ENCODE measurements around the gene CCDC122.
A peak's percentile ranks its signal among the peaks of the same experiment; 100 is the strongest.

Gene CCDC122

DNA sequence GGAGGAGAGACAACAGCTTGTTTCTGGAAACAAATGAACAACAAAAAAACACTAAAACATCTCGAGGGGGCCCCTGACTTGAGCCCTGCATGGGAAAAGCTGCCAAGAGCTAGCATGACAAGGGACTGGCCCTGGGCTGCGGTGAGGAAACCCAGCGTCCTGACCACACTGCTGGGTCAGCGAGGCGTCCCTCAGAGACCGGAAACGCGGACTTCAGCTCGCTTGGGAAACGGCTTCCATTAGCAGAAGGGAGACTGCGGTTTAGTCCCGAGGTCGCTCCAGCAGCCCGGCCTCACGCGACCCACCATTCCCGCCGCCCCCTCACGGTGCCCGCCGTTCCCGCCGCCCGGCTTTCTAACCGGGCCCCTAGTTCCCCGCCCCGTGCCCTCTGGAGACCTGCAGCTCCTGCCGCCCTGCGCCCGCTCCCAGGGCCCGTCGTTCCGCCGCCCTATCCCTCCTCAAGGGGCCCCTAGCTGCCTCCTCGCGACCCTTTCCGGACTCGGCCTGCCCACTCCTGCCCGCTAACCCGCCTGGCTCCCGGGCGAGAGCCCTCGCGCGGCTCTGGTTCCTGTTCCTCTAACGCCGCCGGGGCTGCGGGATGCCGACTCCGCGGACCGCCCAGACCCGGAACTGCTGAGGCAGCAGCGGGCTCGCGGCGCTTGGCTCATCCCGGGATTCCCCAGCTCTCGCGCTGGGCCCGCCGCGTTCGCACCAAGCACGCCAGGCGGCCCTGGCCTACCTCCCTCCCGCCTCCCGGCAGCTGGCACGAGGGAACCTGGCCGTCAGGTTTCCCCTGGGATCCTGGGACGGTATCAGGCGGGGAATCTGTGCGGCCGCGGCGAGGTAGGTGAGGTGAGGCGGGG lies at the start of gene CCDC122:
Gene CCDC122, minus strand, starts transcription at position 849 of the 863 bp plus-strand sequence. CDS start 10,364 bp downstream, outside the sequence.
- H3K27ac ChIP-seq (ENCODE audit: low read depth, low read length): peak within 1 kb of the TSS; percentile 61; the same call in 1 of the 2 replicates

DNA sequence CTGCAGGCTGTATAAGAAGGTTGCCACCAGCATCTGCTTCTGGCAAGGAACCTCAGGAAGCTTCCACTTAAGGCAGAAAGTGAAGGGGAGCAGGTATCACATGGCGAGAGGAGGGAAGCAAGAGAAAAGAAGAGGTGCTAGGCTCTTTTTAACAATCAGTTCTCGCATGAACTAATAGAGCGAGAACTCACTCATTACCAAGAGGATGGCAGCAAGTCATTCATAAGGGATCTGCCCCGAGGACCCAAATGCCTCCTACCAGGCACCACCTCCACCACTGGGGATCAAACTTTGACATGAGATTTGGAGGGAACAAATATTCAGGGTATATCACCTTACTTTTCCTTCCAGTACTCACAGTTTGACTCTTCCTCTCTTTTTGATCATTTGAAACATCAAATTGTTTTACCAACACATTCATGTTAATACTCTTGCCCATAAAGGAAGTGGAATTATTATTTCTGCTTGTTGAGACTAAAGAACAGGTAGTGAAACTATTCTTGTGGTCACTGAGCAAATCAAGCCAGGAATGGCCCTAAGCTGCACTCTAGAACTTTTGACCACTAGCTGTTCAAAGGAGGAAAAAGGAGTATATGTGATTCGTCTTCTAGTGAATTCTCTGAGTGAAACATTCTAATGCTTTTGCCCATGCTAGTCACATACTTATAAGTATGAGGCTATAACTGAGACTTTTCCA lies 45.2 kb upstream of the CCDC122 start:
- Histone ChIP-seq H3K27me3 (ENCODE audit: control insufficient read depth, insufficient read depth, low read length) (no peaks in the 10 kb centered on the region), H3K36me3 (ENCODE audit: control insufficient read depth, insufficient read depth, low read length) (no peaks in the 10 kb centered on the region), H3K4me3 (ENCODE audit: low read depth, low read length) (no peak overlapping the region), H3K9ac (ENCODE audit: low read length) (no peak overlapping the region), H3K27ac (ENCODE audit: low read depth, low read length) (no peak overlapping the region), H3K4me1 (ENCODE audit: control insufficient read depth, insufficient read depth, low read length) (no peaks in the 10 kb centered on the region; the same call in 1 of the 2 replicates), H3K9me3 (ENCODE audit: control insufficient read depth, insufficient read depth, low read depth, low read length) (no peaks in the 10 kb centered on the region)

More for the DNA sequence above, at the start of gene CCDC122:
- Histone ChIP-seq H3K4me1 (ENCODE audit: control insufficient read depth, insufficient read depth, low read length) (peaks cover 16% of the 10 kb centered on the region), H3K9ac (ENCODE audit: low read length) (peak within 1 kb of the TSS; percentile 87), H3K36me3 (ENCODE audit: control insufficient read depth, insufficient read depth, low read length) (no peaks in the 10 kb centered on the region), H3K9me3 (ENCODE audit: control insufficient read depth, insufficient read depth, low read depth, low read length) (no peaks in the 10 kb centered on the region; the same call in 1 of the 2 replicates), H3K4me3 (ENCODE audit: low read depth, low read length) (peak within 1 kb of the TSS; percentile 76), H3K27me3 (ENCODE audit: control insufficient read depth, insufficient read depth, low read length) (peaks cover 16% of the 10 kb centered on the region)

DNA sequence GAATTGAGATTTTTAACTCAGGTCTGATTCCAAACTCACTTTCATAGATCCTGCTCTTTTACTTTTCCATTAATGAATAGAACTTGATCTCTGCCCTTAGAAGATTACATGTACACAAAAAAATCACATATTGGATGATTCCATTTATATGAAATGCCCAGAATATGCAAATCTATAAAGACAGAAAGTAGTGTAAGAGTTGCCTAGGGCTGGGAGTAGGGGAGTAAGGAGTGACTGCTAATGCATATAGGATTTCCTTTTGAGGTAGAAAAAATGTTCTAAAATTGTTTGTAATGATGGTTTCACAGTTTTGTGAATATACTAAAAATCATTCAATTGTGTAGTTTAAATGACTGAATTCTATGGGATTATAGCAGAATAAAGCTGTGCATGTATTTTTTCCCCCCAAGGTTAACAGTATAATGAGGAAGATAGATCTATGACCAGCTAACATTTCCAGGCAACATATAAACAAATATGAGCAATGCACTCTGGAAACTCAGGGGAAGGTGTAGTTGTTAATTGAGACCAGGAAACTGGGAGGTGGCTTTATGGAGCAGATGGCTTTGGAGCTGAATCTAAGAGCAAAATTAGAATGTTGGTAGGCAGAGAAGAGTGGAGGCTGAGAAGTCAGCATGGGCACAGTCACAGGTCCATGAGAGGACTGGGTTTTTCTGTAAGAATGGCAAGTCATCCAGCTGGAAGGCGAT lies 41.6 kb upstream of the CCDC122 start:
- Histone ChIP-seq H3K4me1 (ENCODE audit: control insufficient read depth, insufficient read depth, low read length) (no peaks in the 10 kb centered on the region), H3K9me3 (ENCODE audit: control insufficient read depth, insufficient read depth, low read depth, low read length) (no peaks in the 10 kb centered on the region), H3K27ac (ENCODE audit: low read depth, low read length) (no peak overlapping the region), H3K36me3 (ENCODE audit: control insufficient read depth, insufficient read depth, low read length) (no peaks in the 10 kb centered on the region), H3K27me3 (ENCODE audit: control insufficient read depth, insufficient read depth, low read length) (no peaks in the 10 kb centered on the region), H3K4me3 (ENCODE audit: low read depth, low read length) (no peak overlapping the region), H3K9ac (ENCODE audit: low read length) (no peak overlapping the region)

DNA sequence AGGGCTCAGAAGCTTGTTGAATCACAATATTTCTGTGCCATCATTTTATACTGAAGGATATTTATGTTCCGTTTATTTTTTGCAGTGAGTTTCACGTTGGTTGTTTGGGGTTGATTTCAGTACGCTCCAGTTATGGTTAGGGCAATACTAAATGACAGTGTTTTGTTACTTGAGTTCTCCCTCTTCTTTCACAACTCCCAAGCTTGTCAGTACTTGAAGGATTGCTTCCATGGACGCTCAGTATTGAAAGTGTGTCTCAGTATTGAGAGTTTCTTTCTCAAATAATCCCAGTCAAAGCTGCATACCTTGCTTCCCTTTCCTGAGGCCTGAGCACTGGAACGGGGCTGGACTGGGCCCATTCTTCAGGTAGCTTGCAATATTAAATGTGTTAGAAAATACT lies 39.1 kb upstream of the CCDC122 start:
- Histone ChIP-seq H3K9ac (ENCODE audit: low read length) (no peak overlapping the region), H3K27me3 (ENCODE audit: control insufficient read depth, insufficient read depth, low read length) (no peaks in the 10 kb centered on the region), H3K4me1 (ENCODE audit: control insufficient read depth, insufficient read depth, low read length) (no peaks in the 10 kb centered on the region), H3K27ac (ENCODE audit: low read depth, low read length) (no peak overlapping the region), H3K9me3 (ENCODE audit: control insufficient read depth, insufficient read depth, low read depth, low read length) (no peaks in the 10 kb centered on the region), H3K36me3 (ENCODE audit: control insufficient read depth, insufficient read depth, low read length) (no peaks in the 10 kb centered on the region), H3K4me3 (ENCODE audit: low read depth, low read length) (no peak overlapping the region)

DNA sequence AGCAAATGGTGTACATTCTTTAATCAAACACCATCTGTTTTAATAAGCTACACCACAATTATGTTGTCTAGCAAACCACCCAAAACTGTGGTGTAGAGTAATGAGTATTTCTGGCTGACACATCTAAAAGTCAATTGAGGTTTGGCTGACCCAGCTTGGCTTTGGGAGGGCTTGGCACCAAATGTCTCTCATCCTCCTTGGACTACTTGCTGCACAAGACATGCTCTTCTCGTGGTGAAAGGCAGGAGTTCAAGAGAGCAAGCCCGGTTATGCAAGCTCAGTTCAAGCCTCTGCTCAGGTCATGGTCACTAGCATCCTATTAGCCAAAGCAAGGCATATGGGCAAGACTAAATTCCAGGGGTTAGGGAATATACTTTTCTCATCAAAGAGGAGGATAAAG lies 37.3 kb upstream of the CCDC122 start:
- Histone ChIP-seq H3K4me1 (ENCODE audit: control insufficient read depth, insufficient read depth, low read length) (no peaks in the 10 kb centered on the region), H3K9me3 (ENCODE audit: control insufficient read depth, insufficient read depth, low read depth, low read length) (no peaks in the 10 kb centered on the region), H3K27ac (ENCODE audit: low read depth, low read length) (no peak overlapping the region), H3K27me3 (ENCODE audit: control insufficient read depth, insufficient read depth, low read length) (no peaks in the 10 kb centered on the region), H3K36me3 (ENCODE audit: control insufficient read depth, insufficient read depth, low read length) (no peaks in the 10 kb centered on the region), H3K4me3 (ENCODE audit: low read depth, low read length) (no peak overlapping the region), H3K9ac (ENCODE audit: low read length) (no peak overlapping the region)

DNA sequence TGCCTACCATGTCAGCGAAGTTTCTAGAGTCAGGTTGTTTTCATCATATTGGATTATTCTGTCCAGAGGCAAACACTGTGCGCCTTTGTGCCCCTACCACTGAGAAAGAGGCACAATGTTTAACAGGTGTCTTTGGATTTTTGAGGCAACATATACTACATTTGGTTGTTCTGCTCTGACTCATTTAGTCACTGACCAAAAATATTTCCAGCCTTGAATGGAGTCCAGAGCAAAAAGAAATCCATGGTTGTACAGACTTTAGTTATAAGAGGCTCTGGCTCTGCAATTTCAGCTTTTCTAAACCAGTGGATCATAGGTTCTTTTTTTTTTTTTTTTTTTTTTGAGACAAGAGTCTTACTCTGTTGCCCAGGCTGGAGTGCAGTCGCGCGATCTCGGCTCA lies 35.9 kb upstream of the CCDC122 start:
- no peaks in the 10 kb centered on the region for H3K4me1 ChIP-seq (ENCODE audit: control insufficient read depth, insufficient read depth, low read length)
- no peaks in the 10 kb centered on the region for H3K27me3 ChIP-seq (ENCODE audit: control insufficient read depth, insufficient read depth, low read length)
- no peak overlapping the region for H3K9ac ChIP-seq (ENCODE audit: low read length)
- H3K4me3 ChIP-seq (ENCODE audit: low read depth, low read length): no peak overlapping the region
- no peaks in the 10 kb centered on the region for H3K36me3 ChIP-seq (ENCODE audit: control insufficient read depth, insufficient read depth, low read length)
- no peaks in the 10 kb centered on the region for H3K9me3 ChIP-seq (ENCODE audit: control insufficient read depth, insufficient read depth, low read depth, low read length)
- no peak overlapping the region for H3K27ac ChIP-seq (ENCODE audit: low read depth, low read length)

DNA sequence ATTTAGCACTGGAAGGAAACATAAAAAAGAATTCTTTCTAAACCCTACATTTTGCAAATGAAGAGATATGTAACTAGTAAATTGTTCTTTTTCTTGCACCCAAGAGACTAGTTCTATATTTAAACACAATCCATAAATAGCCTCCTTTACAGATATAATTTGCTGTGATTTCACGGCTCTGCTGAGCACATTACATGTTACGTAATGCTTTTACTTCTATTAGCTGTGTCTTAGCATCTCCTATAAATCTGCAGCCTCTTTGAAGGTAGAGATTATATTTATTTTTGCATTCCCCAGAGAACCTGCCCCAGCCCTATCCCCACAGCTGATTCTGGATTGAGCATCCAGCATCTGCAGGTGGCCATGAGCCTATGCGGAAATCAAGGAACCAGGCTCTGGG lies 32.3 kb upstream of the CCDC122 start:
- H3K36me3 ChIP-seq (ENCODE audit: control insufficient read depth, insufficient read depth, low read length): no peaks in the 10 kb centered on the region
- H3K27me3 ChIP-seq (ENCODE audit: control insufficient read depth, insufficient read depth, low read length): no peaks in the 10 kb centered on the region
- H3K4me1 ChIP-seq (ENCODE audit: control insufficient read depth, insufficient read depth, low read length): no peaks in the 10 kb centered on the region
- H3K27ac ChIP-seq (ENCODE audit: low read depth, low read length): no peak overlapping the region
- no peaks in the 10 kb centered on the region for H3K9me3 ChIP-seq (ENCODE audit: control insufficient read depth, insufficient read depth, low read depth, low read length)
- H3K4me3 ChIP-seq (ENCODE audit: low read depth, low read length): no peak overlapping the region
- no peak overlapping the region for H3K9ac ChIP-seq (ENCODE audit: low read length)

DNA sequence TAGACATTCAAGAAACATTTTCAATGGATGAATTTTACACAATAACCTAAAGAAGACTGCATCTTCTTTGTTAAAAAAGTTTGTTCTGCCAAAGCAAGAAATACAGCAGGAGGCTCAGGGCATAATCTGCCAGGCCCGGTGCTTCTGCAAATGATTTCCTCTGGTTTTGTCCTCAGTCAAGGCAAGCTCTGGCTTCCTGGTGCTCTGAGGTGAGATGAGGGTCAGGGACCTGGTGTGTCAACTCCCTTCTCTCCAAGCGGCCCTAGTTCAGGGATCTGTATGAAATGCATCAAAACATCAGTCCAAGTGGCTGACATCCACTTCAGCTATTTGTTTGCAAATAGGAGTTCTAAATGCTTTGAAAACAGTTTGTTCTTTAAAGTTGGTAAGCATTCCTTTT lies 31.7 kb upstream of the CCDC122 start:
- no peaks in the 10 kb centered on the region for H3K4me1 ChIP-seq (ENCODE audit: control insufficient read depth, insufficient read depth, low read length)
- H3K27me3 ChIP-seq (ENCODE audit: control insufficient read depth, insufficient read depth, low read length): no peaks in the 10 kb centered on the region
- no peaks in the 10 kb centered on the region for H3K36me3 ChIP-seq (ENCODE audit: control insufficient read depth, insufficient read depth, low read length)
- no peak overlapping the region for H3K9ac ChIP-seq (ENCODE audit: low read length)
- no peak overlapping the region for H3K27ac ChIP-seq (ENCODE audit: low read depth, low read length)
- H3K9me3 ChIP-seq (ENCODE audit: control insufficient read depth, insufficient read depth, low read depth, low read length): no peaks in the 10 kb centered on the region
- H3K4me3 ChIP-seq (ENCODE audit: low read depth, low read length): no peak overlapping the region

GRCh38 chr13:43910856-43911255 lies 31.3 kb upstream of the CCDC122 start:
- Histone ChIP-seq H3K4me3 (ENCODE audit: low read depth, low read length) (no peak overlapping the region), H3K9ac (ENCODE audit: low read length) (no peak overlapping the region), H3K4me1 (ENCODE audit: control insufficient read depth, insufficient read depth, low read length) (no peaks in the 10 kb centered on the region), H3K27ac (ENCODE audit: low read depth, low read length) (no peak overlapping the region), H3K9me3 (ENCODE audit: control insufficient read depth, insufficient read depth, low read depth, low read length) (no peaks in the 10 kb centered on the region), H3K36me3 (ENCODE audit: control insufficient read depth, insufficient read depth, low read length) (no peaks in the 10 kb centered on the region), H3K27me3 (ENCODE audit: control insufficient read depth, insufficient read depth, low read length) (no peaks in the 10 kb centered on the region)

DNA sequence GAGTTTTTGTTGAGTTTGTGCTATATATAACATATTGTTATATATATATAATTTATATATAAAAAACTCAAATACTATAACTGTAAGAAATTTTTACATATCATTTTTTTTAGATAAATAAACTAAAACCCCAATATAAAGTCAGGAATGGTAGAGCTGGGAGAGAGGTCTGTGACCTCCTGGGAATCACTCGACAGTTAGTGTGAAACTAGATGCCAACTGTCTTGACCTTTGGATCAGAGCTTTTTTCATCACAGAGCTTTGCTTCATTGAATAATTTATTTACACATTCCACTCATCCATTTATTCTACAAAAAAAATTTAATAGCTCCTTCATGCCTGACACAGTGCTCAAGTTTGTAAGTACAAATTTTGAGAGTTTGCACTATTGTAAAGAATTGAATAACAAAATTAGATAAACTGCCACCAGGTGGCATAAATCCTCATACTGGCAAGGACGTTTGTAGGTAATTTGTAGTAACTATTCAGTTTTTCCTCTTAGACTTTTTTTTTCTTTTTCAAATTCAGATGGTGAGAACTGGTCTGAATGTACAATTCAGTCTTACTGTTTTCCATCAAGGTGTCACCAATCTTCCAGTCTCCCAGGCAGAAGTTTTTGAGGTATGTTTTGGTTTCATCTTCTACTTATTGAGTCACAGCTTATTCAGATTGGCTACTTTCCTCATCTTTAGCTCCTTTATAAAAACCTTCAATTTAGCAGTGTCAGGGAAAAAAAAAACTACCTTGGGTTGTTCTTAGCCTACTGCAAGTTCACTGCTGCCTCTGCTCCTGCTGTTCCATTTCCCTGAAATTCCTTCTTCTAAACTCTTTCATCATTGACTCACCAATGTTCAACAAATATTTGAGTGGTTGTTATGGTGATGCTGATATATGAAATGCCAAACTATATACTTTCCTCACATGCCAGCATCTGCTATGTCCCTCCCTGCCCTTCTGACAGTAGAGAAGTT lies 28.9 kb upstream of the CCDC122 start:
- no peak overlapping the region for H3K4me3 ChIP-seq (ENCODE audit: low read depth, low read length)
- H3K27me3 ChIP-seq (ENCODE audit: control insufficient read depth, insufficient read depth, low read length): no peaks in the 10 kb centered on the region

More for the DNA sequence above, 28.9 kb upstream of the CCDC122 start:
- H3K36me3 ChIP-seq (ENCODE audit: control insufficient read depth, insufficient read depth, low read length): no peaks in the 10 kb centered on the region
- H3K4me1 ChIP-seq (ENCODE audit: control insufficient read depth, insufficient read depth, low read length): no peaks in the 10 kb centered on the region
- H3K9ac ChIP-seq (ENCODE audit: low read length): no peak overlapping the region
- H3K9me3 ChIP-seq (ENCODE audit: control insufficient read depth, insufficient read depth, low read depth, low read length): no peaks in the 10 kb centered on the region
- H3K27ac ChIP-seq (ENCODE audit: low read depth, low read length): no peak overlapping the region

Measured in HUES6 (cell line).